H1 (cell line): Measurements from ENCODE around the gene PSD2. TPM values are rescaled to one million over a fixed set of nuclear protein-coding genes. Genes with fewer than 3 reads are reported as not detected.

ENCODE experiments used
- CTCF ChIA-PET: fragments of 300-600 bp; sonication (Branson Sonifier 250); formaldehyde crosslinking; loops from one replicate; lab custom pipeline; 2021; ENCODE audit not compliant: partially characterized antibody; lab: Charles Lee
- POLR2A ChIA-PET: fragments of 300-600 bp; sonication (Branson Sonifier 250); formaldehyde crosslinking; loops from one replicate; lab custom pipeline; 2021; ENCODE audit warnings: inconsistent platforms; ENCODE audit not compliant: partially characterized antibody; lab: Charles Lee
- DNase-seq, 2 experiments: peaks; one replicate each; pipeline versions ENCODE4 v3.0.0 to v3.0.0-alpha.2; 2010 to 2022; ENCODE audit warnings: low spot score in 2 of 2, low read depth in 1 of 2, mixed read lengths in 1 of 2
- FAIRE-seq: peaks from 2 replicates; lab custom pipeline; 2011; peaks lifted over from hg19 to GRCh38; lab: Jason Lieb, UNC
- H2AFZ ChIP-seq: 2 replicates; pipeline ENCODE4 v1.8.1; 2012; ENCODE audit warnings: low read length, inconsistent platforms
- H2AK5ac ChIP-seq: 2 replicates; pipeline ENCODE4 v1.6.1; 2013; ENCODE audit warnings: low read depth, low read length
- H2BK120ac ChIP-seq: replicated peaks from 2 replicates; pipeline ENCODE3; 2013; ENCODE audit warnings: low read depth, low read length, inconsistent platforms
- H2BK12ac ChIP-seq: 2 replicates; pipeline ENCODE4 v1.6.1; 2013; ENCODE audit warnings: low read depth, low read length
- H2BK15ac ChIP-seq: 2 replicates; pipeline ENCODE4 v1.6.1; 2013; ENCODE audit warnings: low read length
- H2BK20ac ChIP-seq: 2 replicates; pipeline ENCODE4 v1.6.1; 2013; ENCODE audit warnings: low read length
- H2BK5ac ChIP-seq: 2 replicates; pipeline ENCODE4 v1.6.1; 2013; ENCODE audit warnings: low read depth, low read length
- H3K14ac ChIP-seq: 2 replicates; pipeline ENCODE4 v1.6.1; 2013; ENCODE audit warnings: inconsistent platforms; ENCODE audit not compliant: insufficient read length
- H3K18ac ChIP-seq: 2 replicates; pipeline ENCODE4 v1.6.1; 2013; ENCODE audit warnings: low read length; ENCODE audit errors: extremely low read depth
- H3K23ac ChIP-seq: 2 replicates; pipeline ENCODE4 v1.6.1; 2013; ENCODE audit warnings: inconsistent platforms; ENCODE audit not compliant: insufficient read length
- H3K23me2 ChIP-seq: 2 replicates; pipeline ENCODE4 v1.6.1; 2013; ENCODE audit warnings: low read depth, low read length
- H3K27ac ChIP-seq: 2 replicates; pipeline ENCODE4 v1.6.1; 2011; ENCODE audit warnings: low read depth, low read length, inconsistent platforms
- H3K27me3 ChIP-seq, 4 experiments: replicated peaks in 1 of 4; 1 replicate in 1 of 4; 2 replicates in 3 of 4; pipeline versions ENCODE4 v1.6.1 to v1.8.1; 2011 to 2013; ENCODE audit warnings: low read length in 3 of 4, mild to moderate bottlenecking in 3 of 4, inconsistent platforms in 2 of 4, mixed read lengths in 2 of 4, moderate library complexity in 1 of 4; ENCODE audit not compliant: control insufficient read depth in 3 of 4, insufficient read depth in 3 of 4; ENCODE audit errors: extremely low read depth in 1 of 4
- H3K36me3 ChIP-seq, 4 experiments: 2 replicates each; pipeline versions ENCODE4 v1.6.1 to v1.8.1; 2011 to 2013; ENCODE audit warnings: mild to moderate bottlenecking in 4 of 4, low read length in 3 of 4, moderate library complexity in 2 of 4, control low read depth in 1 of 4, inconsistent platforms in 1 of 4; ENCODE audit not compliant: insufficient read depth in 4 of 4, control insufficient read depth in 2 of 4
- H3K4ac ChIP-seq: replicated peaks from 2 replicates; pipeline ENCODE3; 2013; ENCODE audit warnings: low read length, low read depth, mixed read lengths, inconsistent platforms; ENCODE audit not compliant: insufficient read length
- H3K4me1 ChIP-seq, 4 experiments: replicated peaks in 1 of 4; 1 replicate in 1 of 4; 2 replicates in 3 of 4; pipeline versions ENCODE4 v1.6.1 to v1.8.1; 2011 to 2013; ENCODE audit warnings: low read length in 3 of 4, inconsistent platforms in 2 of 4, mixed read lengths in 1 of 4; ENCODE audit not compliant: insufficient read depth in 4 of 4, control insufficient read depth in 3 of 4
- H3K4me2 ChIP-seq, 2 experiments: 2 replicates each; pipeline versions ENCODE4 v1.6.1 to v1.8.1; 2011 to 2013; ENCODE audit warnings: low read depth in 2 of 2, low read length in 2 of 2, control low read depth in 1 of 2, inconsistent platforms in 1 of 2, mild to moderate bottlenecking in 1 of 2; ENCODE audit not compliant: insufficient read depth in 1 of 2
- H3K4me3 ChIP-seq, 4 experiments: fragments of 200-600, 300-600 bp in 1 of 4; sonication (generic), shearing (Covaris generic), sonication (Bioruptor Twin) in 1 of 4; 2 replicates each; pipeline versions ENCODE4 v1.5.1 to v1.8.1; 2011 to 2016; ENCODE audit warnings: low read length in 4 of 4, low read depth in 3 of 4, control low read depth in 2 of 4, inconsistent platforms in 2 of 4, mild to moderate bottlenecking in 2 of 4, mixed read lengths in 1 of 4, moderate library complexity in 1 of 4; ENCODE audit not compliant: insufficient read depth in 2 of 4; ENCODE audit errors: extremely low read depth in 1 of 4
- H3K56ac ChIP-seq: replicated peaks from 2 replicates; pipeline ENCODE3; 2013; ENCODE audit warnings: low read depth, mild to moderate bottlenecking, mixed read lengths, low read length, inconsistent platforms; ENCODE audit not compliant: insufficient read length
- H3K79me1 ChIP-seq: 2 replicates; pipeline ENCODE4 v1.6.1; 2013; ENCODE audit warnings: low read depth, low read length, control low read depth
- H3K79me2 ChIP-seq, 2 experiments: 2 replicates each; pipeline versions ENCODE4 v1.6.1 to v1.8.1; 2012 to 2013; ENCODE audit warnings: low read length in 2 of 2, mild to moderate bottlenecking in 2 of 2, inconsistent platforms in 1 of 2; ENCODE audit not compliant: insufficient read depth in 2 of 2, control insufficient read depth in 1 of 2
- H3K9ac ChIP-seq, 4 experiments: replicated peaks in 1 of 4; 1 replicate in 1 of 4; 2 replicates in 3 of 4; pipeline versions ENCODE4 v1.6.1 to v1.8.1; 2011 to 2013; ENCODE audit warnings: low read depth in 3 of 4, low read length in 3 of 4, control low read depth in 2 of 4, mild to moderate bottlenecking in 2 of 4, moderate library complexity in 2 of 4, inconsistent platforms in 1 of 4; ENCODE audit errors: extremely low read depth in 1 of 4
- H3K9me3 ChIP-seq, 2 experiments: 2 replicates each; pipeline versions ENCODE4 v1.6.1 to v1.8.1; 2012 to 2013; ENCODE audit warnings: mild to moderate bottlenecking in 2 of 2, moderate library complexity in 2 of 2, control low read depth in 1 of 2, inconsistent platforms in 1 of 2, low read depth in 1 of 2, low read length in 1 of 2, mixed read lengths in 1 of 2; ENCODE audit not compliant: insufficient read depth in 2 of 2
- H4K20me1 ChIP-seq, 2 experiments: replicated peaks in 1 of 2; 2 replicates each; pipeline versions ENCODE3 to v1.8.1; 2011 to 2013; ENCODE audit warnings: inconsistent platforms in 2 of 2, low read length in 2 of 2, mild to moderate bottlenecking in 1 of 2; ENCODE audit not compliant: insufficient read depth in 2 of 2, control insufficient read depth in 1 of 2
- H4K5ac ChIP-seq: 2 replicates; pipeline ENCODE4 v1.6.1; 2013; ENCODE audit warnings: low read length, low read depth, mixed read lengths, inconsistent platforms; ENCODE audit not compliant: insufficient read length
- H4K8ac ChIP-seq: 2 replicates; pipeline ENCODE4 v1.8.0; 2013; ENCODE audit warnings: mild to moderate bottlenecking, moderate library complexity, low read length, inconsistent platforms; ENCODE audit not compliant: insufficient read depth; ENCODE audit errors: extremely low read depth
- H4K91ac ChIP-seq: replicated peaks from 2 replicates; pipeline ENCODE3; 2013; ENCODE audit warnings: low read length, mixed read lengths, inconsistent platforms; ENCODE audit not compliant: insufficient read length
- SUZ12 ChIP-seq: fragments of 200-600 bp; sonication (generic); IDR thresholded peaks from 2 replicates; pipeline ENCODE4 v1.6.1; 2012; ENCODE audit warnings: mild to moderate bottlenecking, inconsistent platforms, low read length, moderate library complexity, mixed read lengths
- USF2 ChIP-seq: IDR thresholded peaks from 2 replicates; pipeline ENCODE4 v1.6.1; 2011; ENCODE audit warnings: low read length, improper control_type of control experiment
- WGBS, 2 experiments: shearing (Covaris generic) in 1 of 2; methylation state at CpG; one replicate each; pipeline versions ENCODE4 v1.1.6 to v1.1.7; 2013 to 2015; ENCODE audit warnings: low lambda C conversion rate in 2 of 2, mixed read lengths in 2 of 2, inconsistent platforms in 1 of 2, low coverage in 1 of 2, missing lambda C conversion rate in 1 of 2; ENCODE audit not compliant: insufficient replicate concordance in 2 of 2, insufficient coverage in 1 of 2, insufficient read length in 1 of 2; ENCODE audit errors: extremely low coverage in 1 of 2, missing lambda C conversion rate in 1 of 2; 5-methylcytosine and 5-hydroxymethylcytosine counted together
- polyA plus RNA-seq, 7 experiments: library from polyadenylated mRNA; depleted of rRNA in 3 of 7; stranded (reverse) in 5 of 7; unstranded in 2 of 7; fragments of >200 nt in 5 of 7; fragments of 200-250 nt in 2 of 7; gene quantifications; 1 replicate in 5 of 7; 2 replicates in 1 of 7; 4 replicates in 1 of 7; pipeline versions ENCODE4 v1.2.1 to v1.2.3, GENCODE V29; 2011 to 2013; ENCODE audit warnings: missing spikeins in 2 of 7, mixed read lengths in 2 of 7
- total RNA-seq: library from RNA; stranded (reverse); fragmentation: NEBNext Ultra II Directional; extraction: Animal tissue kit (Norgen Biotek cat#: 25700); gene quantifications from 2 replicates; pipeline ENCODE4 v1.2.1, GENCODE V29; 2021

PSD2 gene
- total and polyA plus RNA-seq, 2 of the 8 experiments (the other 6 are each of a cell fraction or from before 2014, with no cell fraction given), result 0.06 to 0.14 TPM

DNA sequence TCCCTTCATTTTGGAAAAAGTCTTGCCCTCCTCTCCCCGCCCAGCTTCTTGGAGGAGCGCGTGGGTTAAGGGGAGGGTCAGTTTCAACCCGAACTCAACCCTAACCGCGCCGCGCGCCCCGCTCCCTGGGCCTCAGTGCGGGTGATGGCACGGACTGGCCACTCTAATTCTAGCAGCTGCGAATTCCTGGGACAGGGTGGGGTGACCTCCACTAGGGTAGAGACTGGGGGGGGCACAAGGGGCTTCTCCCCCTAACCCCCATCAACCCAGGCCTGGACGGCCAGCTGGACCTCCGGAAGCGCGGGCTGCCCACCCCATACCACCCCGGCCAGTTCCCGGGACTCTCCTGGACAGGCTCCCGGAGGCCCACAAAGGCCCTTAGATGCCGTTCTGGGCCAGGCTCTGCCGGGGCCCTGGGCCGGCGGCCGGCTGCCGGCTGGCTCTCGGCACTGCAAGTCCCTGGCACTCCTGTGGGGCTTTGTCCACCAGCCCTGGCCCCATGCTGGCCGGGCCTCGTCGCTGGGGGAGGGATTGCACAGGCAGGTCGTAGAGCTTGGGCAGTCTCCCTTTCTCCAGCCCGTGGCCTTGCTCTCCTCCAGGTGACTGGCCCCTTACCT is 7.2 kb upstream of the PSD2 start:
- CTCF ChIA-PET, result interaction anchor here (0.6 to 10.1 kb wide), 40 partner anchors 10 to 367 kb away, joined by 3 to 276 read pairs (median 8); partner anchors contain the start of gene PSD2
- Histone ChIP-seq H3K79me2 (no peaks in the 10 kb centered on the region), H4K91ac (peak overlapping the region; percentile 87), H4K8ac (peak overlapping the region; percentile 95), H3K4me2 (peak overlapping the region; percentile 62 to 88), H3K27ac (no peak overlapping the region), H3K79me1 (no peaks in the 10 kb centered on the region), H3K9me3 (no peaks in the 10 kb centered on the region), H2AK5ac (no peak overlapping the region), H3K18ac (peak overlapping the region; percentile 93), H2BK15ac (peak overlapping the region; percentile 61; the same call in 1 of the 2 replicates), H4K5ac (peak overlapping the region; percentile 13), H3K9ac (no peak overlapping the region), H3K27me3 (peaks cover 4 to 29% (median 22%) of the 10 kb centered on the region in 4 experiments), H3K14ac (no peak overlapping the region), H3K23me2 (peaks cover 3% of the 10 kb centered on the region; the same call in 1 of the 2 replicates), H2AFZ (peak overlapping the region; percentile 38), H3K56ac (no peak overlapping the region), H4K20me1 (no peaks in the 10 kb centered on the region), H2BK120ac (peak overlapping the region; percentile 77), H3K23ac (no peak overlapping the region), H2BK5ac (no peak overlapping the region; the same call in 1 of the 2 replicates)
- DNase-seq (peak in 1 of 2 experiments; percentile 68), FAIRE-seq (no peak)
- TF ChIP-seq USF2 (no peak), SUZ12 (0 out of 2 replicates have a peak, but pooled peaks have one; percentile 42)
- TF ChIP-seq, all 59 proteins: peak for 1
- H3K4ac ChIP-seq, result peak overlapping the region; percentile 21
- H2BK12ac ChIP-seq, result peak overlapping the region; percentile 80; the same call in 1 of the 2 replicates
- WGBS, 2 experiments, result 37% methylated on average over 32 of the region's 32 CpGs; no CpG with 5 or more reads in 1 of the 2 experiments
- peaks cover 0 to 5% (median 5%) of the 10 kb centered on the region in 4 experiments; a peak in 5 of 7 replicates for H3K4me1 ChIP-seq
- H3K36me3 ChIP-seq, result no peaks in the 10 kb centered on the region
- POLR2A ChIA-PET, result interaction anchor here (1.2 to 2.8 kb wide), 2 partner anchors 7 to 74 kb away, joined by 4 to 7 read pairs; partner anchors contain the start of gene PSD2
- no peak overlapping the region for H2BK20ac ChIP-seq
- H3K4me3 ChIP-seq, result peak overlapping the region; percentile 36 to 70 (median 43)
